Measurements from ENCODE around the gene USP32. TPM values are rescaled to one million over a fixed set of nuclear protein-coding genes. Genes with fewer than 3 reads are reported as not detected.

USP32 gene
- total RNA-seq, 2 donors from 2014 or later, result 27.5 to 34.2 TPM

GRCh38 chr17:60134396-60135150 is 257.4 kb downstream of the USP32 start:
- Mint-ChIP-seq H3K27ac (peak overlapping the region; percentile 81), H3K36me3 (ENCODE audit: low read depth) (peaks cover 7% of the 10 kb centered on the region), H3K4me3 (peak overlapping the region; percentile 95), H3K27me3 (peaks cover 19% of the 10 kb centered on the region), H3K4me1 (peaks cover 22% of the 10 kb centered on the region)
- DNase-seq (peak in 1 of 3 donors; percentile 7), ATAC-seq (peak; percentile 24)
- H3K9me3 ChIP-seq (ENCODE audit: control insufficient read depth, low read length, poor library complexity, severe bottlenecking), result no peaks in the 10 kb centered on the region

DNA sequence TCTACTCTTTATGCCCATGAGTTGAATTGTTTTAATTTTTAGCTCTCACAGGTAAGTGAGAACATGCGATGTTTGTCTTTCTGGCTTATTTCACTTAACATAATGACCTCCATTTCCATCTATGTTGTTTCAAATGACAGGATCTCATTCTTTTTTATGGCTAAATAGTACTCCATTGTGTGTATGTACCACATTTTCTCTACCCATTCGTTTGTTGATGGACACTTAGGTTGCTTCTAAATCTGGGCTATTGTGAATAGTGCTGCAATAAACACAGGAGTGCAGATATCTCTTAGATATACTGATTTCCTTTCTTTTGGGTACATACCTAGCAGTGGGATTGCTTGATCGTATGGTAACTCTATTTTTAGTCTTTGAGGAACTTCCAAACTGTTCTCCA is 261.5 kb downstream of the USP32 start:
- H3K27ac Mint-ChIP-seq, result no peak overlapping the region
- no peak for ATAC-seq

DNA sequence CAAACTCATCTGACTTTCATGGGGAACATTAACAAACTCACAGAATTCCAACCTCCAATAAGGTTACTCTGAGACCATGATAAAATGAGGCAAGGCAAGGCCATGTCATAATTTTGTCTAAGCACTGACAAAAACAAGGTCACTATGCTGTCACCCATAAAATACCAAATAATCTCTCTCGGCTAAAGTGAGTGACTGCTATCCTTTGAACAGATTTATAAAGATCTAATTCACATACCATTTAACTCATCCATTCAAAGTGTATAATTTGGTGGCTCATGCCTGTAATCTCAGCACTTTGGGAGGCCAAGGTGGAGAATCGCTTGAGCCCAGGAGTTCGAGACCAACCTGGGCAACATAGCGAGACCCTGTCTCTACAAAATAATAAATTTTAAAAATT is 262.8 kb downstream of the USP32 start:
- peaks cover 7% of the 10 kb centered on the region for H3K36me3 Mint-ChIP-seq (ENCODE audit: low read depth)
- H3K27ac Mint-ChIP-seq, result no peak overlapping the region
- H3K4me3 Mint-ChIP-seq, result no peak overlapping the region
- DNase-seq, result no peak
- H3K27me3 Mint-ChIP-seq, result peaks cover 10% of the 10 kb centered on the region
- no peak for ATAC-seq
- no peaks in the 10 kb centered on the region for H3K9me3 ChIP-seq (ENCODE audit: control insufficient read depth, low read length, poor library complexity, severe bottlenecking)
- peaks cover 10% of the 10 kb centered on the region for H3K4me1 Mint-ChIP-seq

More for the DNA sequence above, 261.5 kb downstream of the USP32 start:
- H3K9me3 ChIP-seq (ENCODE audit: control insufficient read depth, low read length, poor library complexity, severe bottlenecking), result no peaks in the 10 kb centered on the region
- Mint-ChIP-seq H3K4me1 (peaks cover 22% of the 10 kb centered on the region), H3K4me3 (no peak overlapping the region), H3K36me3 (ENCODE audit: low read depth) (peaks cover 7% of the 10 kb centered on the region), H3K27me3 (peaks cover 10% of the 10 kb centered on the region)
- DNase-seq, result no peak

Other genes starting within 250 kb of the USP32 start
- gene CA4, start 242.2 kb downstream of the USP32 start, total RNA-seq, result not detected
- not detected for gene CHCT1, start 30.4 kb upstream of the USP32 start, total RNA-seq
- gene APPBP2, start 134.1 kb upstream of the USP32 start, total RNA-seq, result 10 to 100 TPM; 17.5 to 26.7 TPM
- gene PPM1D, start 208.1 kb upstream of the USP32 start, total RNA-seq, result 10 to 100 TPM; 20.0 to 24.5 TPM

Measured in T-helper 17 cell (primary cell).